Neuronal stem cell (in vitro differentiated cells): ENCODE data around the gene NLRP4.

Experiments used
- DNase-seq: peaks from one replicate; pipeline ENCODE4 v3.0.0-alpha.2; 2013; ENCODE audit warnings: low spot score
- H2AFZ ChIP-seq: one replicate; pipeline ENCODE4 v1.6.1; 2013; ENCODE audit warnings: mild to moderate bottlenecking, low read length, inconsistent platforms
- H2AK5ac ChIP-seq: 2 replicates; pipeline ENCODE4 v1.6.1; 2013; ENCODE audit warnings: low read depth, mild to moderate bottlenecking, inconsistent platforms, low read length, moderate library complexity, mixed read lengths
- H2BK120ac ChIP-seq: 2 replicates; pipeline ENCODE4 v1.6.1; 2013; ENCODE audit warnings: low read depth, mild to moderate bottlenecking, inconsistent platforms, low read length, moderate library complexity, mixed read lengths
- H2BK12ac ChIP-seq: one replicate; pipeline ENCODE4 v1.6.1; 2013; ENCODE audit warnings: low read length, inconsistent platforms
- H2BK15ac ChIP-seq: 2 replicates; pipeline ENCODE4 v1.6.1; 2013; ENCODE audit warnings: mild to moderate bottlenecking, low read length, inconsistent platforms, mixed read lengths
- H2BK5ac ChIP-seq: one replicate; pipeline ENCODE4 v1.6.1; 2013; ENCODE audit warnings: inconsistent platforms, mild to moderate bottlenecking, low read length, moderate library complexity
- H3K14ac ChIP-seq: one replicate; pipeline ENCODE4 v1.6.1; 2013; ENCODE audit warnings: low read length, inconsistent platforms
- H3K18ac ChIP-seq: 2 replicates; pipeline ENCODE4 v1.6.1; 2013; ENCODE audit warnings: low read length, inconsistent platforms
- H3K23ac ChIP-seq: 2 replicates; pipeline ENCODE4 v1.6.1; 2013; ENCODE audit warnings: low read depth, mild to moderate bottlenecking, mixed read lengths, low read length, inconsistent platforms; ENCODE audit not compliant: poor library complexity
- H3K27ac ChIP-seq: replicated peaks from 3 replicates; pipeline ENCODE4 v1.5.1; 2013; ENCODE audit warnings: low read length, inconsistent platforms
- H3K27me3 ChIP-seq, 3 experiments: 2 replicates each; pipeline ENCODE4 v1.6.1; 2013; ENCODE audit warnings: low read length in 3 of 3, mild to moderate bottlenecking in 2 of 3, inconsistent platforms in 1 of 3, low read depth in 1 of 3, mixed read lengths in 1 of 3, moderate library complexity in 1 of 3; ENCODE audit not compliant: control insufficient read depth in 3 of 3, insufficient read depth in 3 of 3
- H3K36me3 ChIP-seq, 2 donors: replicated peaks in 1 of 2; 2 replicates each; pipeline ENCODE4 v1.6.1; 2013; ENCODE audit warnings: low read length in 2 of 2; ENCODE audit not compliant: control insufficient read depth in 2 of 2, insufficient read depth in 2 of 2
- H3K4ac ChIP-seq: 2 replicates; pipeline ENCODE4 v1.6.1; 2013; ENCODE audit warnings: inconsistent platforms, mild to moderate bottlenecking, low read length, moderate library complexity
- H3K4me1 ChIP-seq, 2 donors: 1 replicate in 1 of 2; 2 replicates in 1 of 2; pipeline ENCODE4 v1.6.1; 2013; ENCODE audit warnings: low read length in 2 of 2, low read depth in 1 of 2; ENCODE audit not compliant: control insufficient read depth in 2 of 2, insufficient read depth in 1 of 2
- H3K4me2 ChIP-seq: one replicate; pipeline ENCODE4 v1.6.1; 2013; ENCODE audit warnings: mild to moderate bottlenecking, low read length, inconsistent platforms; ENCODE audit not compliant: insufficient read depth, poor library complexity, severe bottlenecking
- H3K4me3 ChIP-seq, 2 donors: 2 replicates each; pipeline ENCODE4 v1.5.1; 2013; ENCODE audit warnings: low read length in 2 of 2, mild to moderate bottlenecking in 2 of 2, inconsistent platforms in 1 of 2, moderate library complexity in 1 of 2
- H3K79me1 ChIP-seq: one replicate; pipeline ENCODE4 v1.6.1; 2013; ENCODE audit warnings: low read depth, mild to moderate bottlenecking, inconsistent platforms, low read length, moderate library complexity
- H3K9ac ChIP-seq: one replicate; pipeline ENCODE4 v1.6.1; 2013; ENCODE audit warnings: mild to moderate bottlenecking, low read depth, low read length, inconsistent platforms; ENCODE audit not compliant: poor library complexity
- H3K9me3 ChIP-seq, 2 donors: replicated peaks in 1 of 2; 2 replicates each; pipeline versions ENCODE3 to v1.6.1; 2013; ENCODE audit warnings: low read length in 2 of 2, mild to moderate bottlenecking in 2 of 2, inconsistent platforms in 1 of 2, low read depth in 1 of 2, mixed read lengths in 1 of 2, moderate library complexity in 1 of 2; ENCODE audit not compliant: control insufficient read depth in 2 of 2, insufficient read depth in 1 of 2
- H4K8ac ChIP-seq: one replicate; pipeline ENCODE4 v1.6.1; 2013; ENCODE audit warnings: low read depth, mild to moderate bottlenecking, inconsistent platforms, low read length, moderate library complexity
- H4K91ac ChIP-seq: one replicate; pipeline ENCODE4 v1.6.1; 2013; ENCODE audit warnings: low read length, low read depth, mild to moderate bottlenecking, inconsistent platforms; ENCODE audit not compliant: poor library complexity
- WGBS, 2 donors: extraction: QIAGEN DNeasy Blood & Tissue Kit; methylation state at CpG; one replicate each; pipeline ENCODE4 v1.1.7; 2013; ENCODE audit warnings: missing lambda C conversion rate in 2 of 2, mixed read lengths in 1 of 2; ENCODE audit not compliant: insufficient read length in 2 of 2, insufficient replicate concordance in 1 of 2; ENCODE audit errors: extremely low coverage in 2 of 2; 5-methylcytosine and 5-hydroxymethylcytosine counted together

NLRP4 gene

GRCh38 chr19:55857974-55858373 is 21.6 kb downstream of the NLRP4 start:
- Histone ChIP-seq H3K4me3 (no peak overlapping the region), H2BK15ac (no peak overlapping the region), H2BK12ac (no peak overlapping the region), H3K18ac (no peak overlapping the region), H3K4me1 (no peaks in the 10 kb centered on the region), H3K27me3 (peaks cover 0 to 7% (median 0%) of the 10 kb centered on the region in 3 experiments), H4K91ac (no peak overlapping the region), H2AK5ac (no peak overlapping the region), H3K4ac (no peak overlapping the region), H3K23ac (no peak overlapping the region), H3K9ac (no peak overlapping the region), H4K8ac (no peak overlapping the region), H2AFZ (no peak overlapping the region), H3K27ac (no peak overlapping the region), H3K4me2 (no peak overlapping the region), H3K9me3 (peaks cover 0 to 42% of the 10 kb centered on the region in 2 donors), H3K36me3 (no peaks in the 10 kb centered on the region), H2BK5ac (no peak overlapping the region), H3K14ac (no peak overlapping the region), H2BK120ac (no peak overlapping the region), H3K79me1 (no peaks in the 10 kb centered on the region)
- no peak for DNase-seq
- no CpG with 5 or more reads among the region's 23 CpGs for WGBS, 2 donors

GRCh38 chr19:55858401-55858800 is 22.1 kb downstream of the NLRP4 start:
- no peaks in the 10 kb centered on the region for H3K36me3 ChIP-seq
- peaks cover 0 to 7% (median 0%) of the 10 kb centered on the region in 3 experiments for H3K27me3 ChIP-seq
- H3K9ac ChIP-seq: no peak overlapping the region
- H2AFZ ChIP-seq: no peak overlapping the region
- H2AK5ac ChIP-seq: no peak overlapping the region
- no peak overlapping the region for H3K27ac ChIP-seq
- no peak overlapping the region for H3K4ac ChIP-seq
- H3K4me2 ChIP-seq: no peak overlapping the region
- H3K18ac ChIP-seq: no peak overlapping the region
- no peak overlapping the region for H2BK12ac ChIP-seq
- H3K23ac ChIP-seq: no peak overlapping the region
- no peaks in the 10 kb centered on the region for H3K79me1 ChIP-seq
- no peak overlapping the region for H3K14ac ChIP-seq
- DNase-seq: no peak
- H2BK15ac ChIP-seq: no peak overlapping the region
- H4K91ac ChIP-seq: no peak overlapping the region
- no peak overlapping the region for H3K4me3 ChIP-seq
- H4K8ac ChIP-seq: no peak overlapping the region
- WGBS, 2 donors: no CpG with 5 or more reads among the region's 14 CpGs
- H3K9me3 ChIP-seq: peaks cover 0 to 42% of the 10 kb centered on the region in 2 donors
- no peaks in the 10 kb centered on the region for H3K4me1 ChIP-seq
- H2BK120ac ChIP-seq: no peak overlapping the region
- no peak overlapping the region for H2BK5ac ChIP-seq

- Histone ChIP-seq H3K18ac (no peak overlapping the region), H2AFZ (no peak overlapping the region), H3K27ac (no peak overlapping the region), H3K14ac (no peak overlapping the region), H2AK5ac (no peak overlapping the region), H2BK12ac (no peak overlapping the region), H4K91ac (no peak overlapping the region), H3K4me3 (no peak overlapping the region), H2BK5ac (no peak overlapping the region), H4K8ac (no peak overlapping the region), H2BK120ac (no peak overlapping the region), H3K9ac (no peak overlapping the region), H3K23ac (no peak overlapping the region), H3K27me3 (peaks cover 0 to 7% (median 0%) of the 10 kb centered on the region in 3 experiments), H2BK15ac (no peak overlapping the region), H3K36me3 (no peaks in the 10 kb centered on the region), H3K79me1 (no peaks in the 10 kb centered on the region), H3K4me2 (no peak overlapping the region), H3K4me1 (no peaks in the 10 kb centered on the region), H3K4ac (no peak overlapping the region), H3K9me3 (peaks cover 0 to 44% of the 10 kb centered on the region in 2 donors)
- DNase-seq: no peak
- WGBS, 2 donors: no CpG with 5 or more reads among the region's 5 CpGs
Observed at GRCh38 chr19:55858969-55859368, 22.6 kb downstream of the NLRP4 start.

- H2BK15ac ChIP-seq: no peak overlapping the region
- H2BK120ac ChIP-seq: no peak overlapping the region
- H2AFZ ChIP-seq: no peak overlapping the region
- no peak overlapping the region for H2AK5ac ChIP-seq
- H4K91ac ChIP-seq: no peak overlapping the region
- H3K4me3 ChIP-seq: no peak overlapping the region
- H4K8ac ChIP-seq: no peak overlapping the region
- no peak overlapping the region for H3K14ac ChIP-seq
- no peak overlapping the region for H3K9ac ChIP-seq
- peaks cover 0 to 28% of the 10 kb centered on the region in 2 donors for H3K9me3 ChIP-seq
- H2BK12ac ChIP-seq: no peak overlapping the region
- no peak overlapping the region for H3K23ac ChIP-seq
- no peak overlapping the region for H3K27ac ChIP-seq
- no peak for DNase-seq
- H3K4ac ChIP-seq: no peak overlapping the region
- H3K4me1 ChIP-seq: no peaks in the 10 kb centered on the region
- no peaks in the 10 kb centered on the region for H3K36me3 ChIP-seq
- H3K27me3 ChIP-seq: no peaks in the 10 kb centered on the region
- H2BK5ac ChIP-seq: no peak overlapping the region
- no peaks in the 10 kb centered on the region for H3K79me1 ChIP-seq
- no CpG with 5 or more reads among the region's 3 CpGs for WGBS, 2 donors
- H3K18ac ChIP-seq: no peak overlapping the region
- no peak overlapping the region for H3K4me2 ChIP-seq
Observed at GRCh38 chr19:55866521-55866920, 30.2 kb downstream of the NLRP4 start.
